Measurements from ENCODE around the gene PDLIM3. TPM values are rescaled to one million over a fixed set of nuclear protein-coding genes. Genes with fewer than 3 reads are reported as not detected.

PDLIM3 gene
- total RNA-seq, 2 donors from 2014 or later, result 835 to 1,176 TPM

- Histone ChIP-seq H3K4me3 (peak overlapping the region; percentile 38), H3K27me3 (replicated peaks; ENCODE audit: insufficient read depth) (no peaks in the 10 kb centered on the region), H3K9me3 (no peaks in the 10 kb centered on the region), H3K36me3 (no peaks in the 10 kb centered on the region), H3K4me1 (ENCODE audit: control insufficient read depth in 1 of 2, low read depth in 2 of 2) (peaks cover 35 to 68% of the 10 kb centered on the region in 2 donors), H3K27ac (peak overlapping the region in 1 of 2 donors; percentile 13)
- no peak for ATAC-seq (ENCODE audit: insufficient number of reproducible peaks, low FRiP score, low read depth)
- no peak for TF ChIP-seq CTCF (IDR thresholded peaks at IDR 0.05)
- DNase-seq (ENCODE audit: low spot score), result no peak
Measured at GRCh38 chr4:185529413-185529812, 5.9 kb downstream of the PDLIM3 start.

- no peaks in the 10 kb centered on the region for H3K27me3 ChIP-seq (replicated peaks; ENCODE audit: insufficient read depth)
- peaks cover 8% of the 10 kb centered on the region for H3K36me3 ChIP-seq
- DNase-seq (ENCODE audit: low spot score) (no peak), ATAC-seq (ENCODE audit: insufficient number of reproducible peaks, low FRiP score, low read depth) (peak; percentile 30)
- H3K9me3 ChIP-seq, result no peaks in the 10 kb centered on the region
- peak overlapping the region; percentile 64 to 71 for H3K27ac ChIP-seq
- peaks cover 35 to 73% of the 10 kb centered on the region in 2 donors for H3K4me1 ChIP-seq (ENCODE audit: control insufficient read depth in 1 of 2, low read depth in 2 of 2)
- TF ChIP-seq CTCF (IDR thresholded peaks at IDR 0.05), result no peak
- H3K4me3 ChIP-seq, result no peak overlapping the region
Measured at GRCh38 chr4:185524888-185525863, 10.1 kb downstream of the PDLIM3 start.

- no peaks in the 10 kb centered on the region for H3K27me3 ChIP-seq (replicated peaks; ENCODE audit: insufficient read depth)
- no peak for ATAC-seq (ENCODE audit: insufficient number of reproducible peaks, low FRiP score, low read depth)
- H3K4me1 ChIP-seq (ENCODE audit: control insufficient read depth in 1 of 2, low read depth in 2 of 2), result peaks cover 33 to 67% of the 10 kb centered on the region in 2 donors
- peaks cover 8% of the 10 kb centered on the region for H3K36me3 ChIP-seq
- peak overlapping the region; percentile 64 to 71 for H3K27ac ChIP-seq
- H3K9me3 ChIP-seq, result no peaks in the 10 kb centered on the region
- no peak for DNase-seq (ENCODE audit: low spot score)
- no peak overlapping the region for H3K4me3 ChIP-seq
- TF ChIP-seq CTCF (IDR thresholded peaks at IDR 0.05), result no peak
Measured at GRCh38 chr4:185523862-185524261, 11.4 kb downstream of the PDLIM3 start.

GRCh38 chr4:185522451-185522850 lies 12.9 kb downstream of the PDLIM3 start:
- Histone ChIP-seq H3K27ac (peak overlapping the region in 1 of 2 donors; percentile 71), H3K9me3 (no peaks in the 10 kb centered on the region), H3K4me1 (ENCODE audit: control insufficient read depth in 1 of 2, low read depth in 2 of 2) (peaks cover 24 to 54% of the 10 kb centered on the region in 2 donors), H3K36me3 (peaks cover 13% of the 10 kb centered on the region), H3K4me3 (no peak overlapping the region), H3K27me3 (replicated peaks; ENCODE audit: insufficient read depth) (no peaks in the 10 kb centered on the region)
- no peak for ATAC-seq (ENCODE audit: insufficient number of reproducible peaks, low FRiP score, low read depth)
- no peak for DNase-seq (ENCODE audit: low spot score)
- no peak for TF ChIP-seq CTCF (IDR thresholded peaks at IDR 0.05)

GRCh38 chr4:185520119-185520518 lies 15.2 kb downstream of the PDLIM3 start:
- Histone ChIP-seq H3K27me3 (replicated peaks; ENCODE audit: insufficient read depth) (no peaks in the 10 kb centered on the region), H3K4me3 (no peak overlapping the region), H3K36me3 (peaks cover 19% of the 10 kb centered on the region), H3K9me3 (no peaks in the 10 kb centered on the region), H3K27ac (peak overlapping the region; percentile 64 to 72), H3K4me1 (ENCODE audit: control insufficient read depth in 1 of 2, low read depth in 2 of 2) (peaks cover 15 to 43% of the 10 kb centered on the region in 2 donors)
- peak; percentile 56 for ATAC-seq (ENCODE audit: insufficient number of reproducible peaks, low FRiP score, low read depth)
- no peak for DNase-seq (ENCODE audit: low spot score)
- TF ChIP-seq CTCF (IDR thresholded peaks at IDR 0.05), result no peak

All from thoracic aorta (tissue), 2 donors.